Measurements from ENCODE around the gene BMP8B. TPM values are rescaled to one million over a fixed set of nuclear protein-coding genes. Genes with fewer than 3 reads are reported as not detected.

BMP8B gene
- polyA plus RNA-seq, 4 donors = 1.9 to 3.8 (median 2.6) TPM

DNA sequence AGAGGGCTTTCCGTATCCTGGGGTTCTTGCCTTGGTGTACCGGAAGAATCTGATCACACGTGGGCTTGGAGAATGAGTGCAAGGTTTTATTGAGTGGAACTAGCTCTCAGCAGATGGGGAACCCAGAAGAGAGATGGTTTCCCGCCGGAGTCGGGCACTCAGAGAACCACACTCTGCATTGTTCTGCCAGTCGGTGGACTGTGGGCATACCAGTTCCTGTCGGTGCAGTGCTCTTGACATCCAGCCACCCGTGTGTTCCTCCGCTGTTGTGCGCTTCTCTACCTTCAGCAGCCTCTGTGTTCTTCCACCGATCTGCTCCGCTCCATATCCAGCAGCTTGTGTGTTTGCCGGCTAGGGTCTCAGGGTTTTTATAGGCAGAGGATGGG is 60.7 kb downstream of the BMP8B start:
- no peak for DNase-seq (ENCODE audit: low read depth in 4 of 4, low spot score in 3 of 4)

DNA sequence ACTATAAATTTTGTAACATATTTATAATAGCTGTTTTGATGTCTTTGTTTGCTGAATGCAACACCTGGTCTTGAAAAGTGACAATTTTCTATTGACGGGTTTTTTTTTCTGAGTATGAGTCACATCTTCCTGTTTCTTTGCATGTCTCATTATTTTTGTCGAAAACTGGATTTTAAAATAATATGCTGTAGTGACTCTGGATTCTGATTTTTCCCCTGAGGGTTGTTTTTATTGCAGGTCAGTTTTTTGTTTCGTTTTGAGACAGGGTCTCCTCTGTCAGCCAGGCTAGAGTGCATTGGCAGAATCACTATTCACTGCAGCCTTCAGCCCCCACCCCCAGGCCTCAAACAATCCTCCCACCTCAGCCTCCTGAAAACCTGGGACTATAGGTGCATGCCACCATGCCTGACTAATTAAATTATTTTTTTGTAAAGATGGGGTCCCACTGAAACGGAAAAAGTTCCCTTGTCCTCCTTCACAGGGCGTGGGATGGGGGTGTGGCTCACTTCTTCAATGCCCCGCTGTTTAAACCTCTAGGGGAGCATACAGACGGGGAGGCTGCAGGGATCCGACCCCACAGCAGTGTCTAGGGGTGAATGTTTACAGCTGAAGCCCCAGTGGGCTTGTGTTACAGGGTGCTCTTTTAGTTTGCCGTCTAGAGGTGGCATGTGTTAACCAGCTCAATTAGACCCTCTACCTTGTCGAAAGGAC is 61.3 kb downstream of the BMP8B start:
- no peak for DNase-seq (ENCODE audit: low read depth in 4 of 4, low spot score in 3 of 4)

- no peak for DNase-seq (ENCODE audit: low read depth in 4 of 4, low spot score in 3 of 4)
Observed at GRCh38 chr1:39726600-39726999, 62.1 kb downstream of the BMP8B start.

DNA sequence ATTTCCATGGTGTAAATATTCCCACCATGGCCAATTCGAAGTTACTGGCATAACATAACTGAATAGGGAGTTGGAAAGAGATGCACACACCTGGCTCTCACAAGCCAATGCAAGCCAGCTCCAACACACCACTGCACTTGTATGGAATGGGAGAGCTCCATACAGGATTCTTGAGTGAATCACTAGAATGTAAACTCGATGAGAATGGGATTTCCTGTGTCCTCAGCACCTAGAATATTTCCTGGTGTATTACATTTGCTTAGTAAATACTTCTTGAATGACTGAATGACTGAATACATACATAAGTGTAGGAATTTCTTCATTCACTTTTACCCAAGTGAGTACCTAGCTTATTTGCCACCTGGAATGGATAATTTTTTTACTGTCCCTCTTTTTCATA is 66.2 kb downstream of the BMP8B start:
- DNase-seq (ENCODE audit: low read depth in 4 of 4, low spot score in 3 of 4) = no peak

GRCh38 chr1:39721664-39722063 is 67.0 kb downstream of the BMP8B start:
- no peak for DNase-seq (ENCODE audit: low read depth in 4 of 4, low spot score in 3 of 4)

GRCh38 chr1:39720094-39720999 is 68.3 kb downstream of the BMP8B start:
- peak; percentile 42 to 65 (median 50) for DNase-seq (ENCODE audit: low read depth in 4 of 4, low spot score in 3 of 4)

- DNase-seq (ENCODE audit: low read depth in 4 of 4, low spot score in 3 of 4) = no peak
Observed at GRCh38 chr1:39717809-39718208, 70.9 kb downstream of the BMP8B start.

DNA sequence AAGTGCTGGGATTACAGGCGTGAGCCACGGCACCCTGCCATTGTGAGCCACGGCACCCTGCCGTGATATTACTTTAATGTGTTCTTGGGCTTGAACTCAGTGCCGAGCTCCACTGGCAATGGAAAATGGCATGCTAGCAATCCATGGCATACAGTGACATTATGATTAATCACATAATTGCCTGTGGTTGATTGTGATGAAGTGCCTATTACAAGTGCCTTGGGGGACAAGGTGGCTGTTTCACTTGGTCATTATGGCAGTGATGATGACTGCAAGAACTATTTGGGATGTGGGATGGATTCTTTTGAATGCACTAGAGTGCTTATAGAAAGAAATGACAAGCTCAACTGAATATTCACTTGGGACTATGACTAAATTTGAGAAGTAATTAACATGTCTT is 75.1 kb downstream of the BMP8B start:
- DNase-seq (ENCODE audit: low read depth in 4 of 4, low spot score in 3 of 4) = no peak

DNA sequence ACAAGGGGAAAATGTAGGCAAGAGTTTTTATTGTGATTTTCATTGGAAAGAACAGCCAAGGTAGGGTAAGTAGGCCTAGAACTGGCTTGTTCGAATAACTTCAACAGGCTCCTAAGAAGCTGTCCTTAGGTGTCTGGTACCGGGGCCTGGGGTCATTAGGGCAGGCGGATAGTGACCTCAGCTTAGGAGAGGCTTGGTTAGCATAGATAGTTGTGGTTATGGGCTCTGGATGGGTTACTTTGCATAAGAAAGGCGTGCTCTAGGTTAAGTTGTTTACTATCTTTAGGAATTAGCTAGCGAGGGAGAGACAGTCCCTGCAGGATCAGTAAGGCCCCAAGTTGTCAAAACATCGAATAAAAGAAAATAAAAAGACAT is 76.7 kb downstream of the BMP8B start:
- no peak for DNase-seq (ENCODE audit: low read depth in 4 of 4, low spot score in 3 of 4)

GRCh38 chr1:39711104-39711965 is 77.3 kb downstream of the BMP8B start:
- DNase-seq (ENCODE audit: low read depth in 4 of 4, low spot score in 3 of 4) = no peak

- no peak for DNase-seq (ENCODE audit: low read depth in 4 of 4, low spot score in 3 of 4)
Observed at GRCh38 chr1:39707506-39707905, 81.2 kb downstream of the BMP8B start.

Other genes starting within 250 kb of the BMP8B start
- 100 to 1,000 TPM; 193 to 216 (median 199) TPM for gene PABPC4, start 212.1 kb downstream of the BMP8B start, polyA plus RNA-seq (ENCODE audit: insufficient read length in 4 of 4)
- 10 to 100 TPM; 21.8 to 26.3 (median 22.5) TPM for gene HEYL, start 149.2 kb downstream of the BMP8B start, polyA plus RNA-seq (ENCODE audit: insufficient read length in 4 of 4)
- gene NT5C1A, start 116.8 kb downstream of the BMP8B start, polyA plus RNA-seq (ENCODE audit: insufficient read length in 4 of 4) = under 1 TPM; 0.37 to 0.69 (median 0.43) TPM
- gene HPCAL4, start 97.4 kb downstream of the BMP8B start, polyA plus RNA-seq (ENCODE audit: insufficient read length in 4 of 4) = 1 to 10 TPM in 2 of 4 donors, under 1 TPM in 2; 0.86 to 1.7 (median 1.0) TPM
- gene PPIE, start 50.0 kb downstream of the BMP8B start, polyA plus RNA-seq (ENCODE audit: insufficient read length in 4 of 4) = 10 to 100 TPM; 61.8 to 72.9 (median 70.7) TPM
- under 1 TPM; 0.17 to 0.47 (median 0.25) TPM for gene OXCT2, start 17.5 kb downstream of the BMP8B start, polyA plus RNA-seq (ENCODE audit: insufficient read length in 4 of 4)
- gene TRIT1, start 94.6 kb upstream of the BMP8B start, polyA plus RNA-seq (ENCODE audit: insufficient read length in 4 of 4) = 10 to 100 TPM; 30.8 to 34.4 (median 32.3) TPM
- gene MYCL, start 113.1 kb upstream of the BMP8B start, polyA plus RNA-seq (ENCODE audit: insufficient read length in 4 of 4) = 10 to 100 TPM in 2 of 4 donors, 1 to 10 TPM in 2; 7.8 to 11.5 (median 9.6) TPM
- gene MFSD2A, start 166.3 kb upstream of the BMP8B start, polyA plus RNA-seq (ENCODE audit: insufficient read length in 4 of 4) = 1 to 10 TPM; 2.2 to 3.2 (median 2.8) TPM

Measured in right renal pelvis (tissue), 4 donors.